K562 (cell line): ENCODE measurements around the gene PLXNA2. TPM values are rescaled to one million over a fixed set of nuclear protein-coding genes. Genes with fewer than 3 reads are reported as not detected.

Source experiments
- ATAC-seq: fragments of 200-7000 bp; cut with Tn5 transposase; 3 replicates; pipeline ENCODE4 v1.9.1; 2020; ENCODE audit warnings: moderate library complexity
- BruUV-seq: library from RNA; stranded (reverse); fragments of 400-500 nt; replicated peaks from 2 replicates; lab custom pipeline; 2021; lab: Mats Ljungman, UMichigan
- CTCF ChIA-PET: fragments of 300-600 bp; formaldehyde crosslinking; extraction: SDS; loops from one replicate; lab custom pipeline; 2021; ENCODE audit warnings: low intra/inter-chr PET ratio; lab: Yijun Ruan, JAX
- POLR2A ChIA-PET: fragments of 300-600, 350-650 bp; sonication (Branson Sonifier 250); formaldehyde crosslinking; extraction: SDS; loops from one replicate; lab custom pipeline; 2021; ENCODE audit warnings: antibody characterized with exemption, inconsistent platforms; lab: Yijun Ruan, JAX
- DNase-seq, 4 experiments: peaks; one replicate each; pipeline versions ENCODE4 v3.0.0 to v3.0.0-alpha.2; 2011 to 2018; ENCODE audit warnings: low spot score in 3 of 4, mixed read lengths in 3 of 4; ENCODE audit errors: extremely low read depth in 1 of 4
- FAIRE-seq: peaks from 2 replicates; lab custom pipeline; 2011; peaks lifted over from hg19 to GRCh38; lab: Jason Lieb, UNC
- H2AFZ ChIP-seq: 2 replicates; pipeline ENCODE4 v1.6.0; 2011; ENCODE audit warnings: low read depth, low read length, control low read depth, inconsistent platforms
- H3K27ac ChIP-seq: fragments of 200-600 bp; 3 replicates; pipeline ENCODE4 v1.8.0; 2011; ENCODE audit warnings: low read depth, mild to moderate bottlenecking, control low read depth, inconsistent platforms, low read length, moderate library complexity, mixed read lengths; ENCODE audit errors: extremely low read depth
- H3K27me3 ChIP-seq, 2 experiments: fragments of 300-600 bp in 1 of 2; 2 replicates in 1 of 2; 3 replicates in 1 of 2; pipeline versions ENCODE4 v1.6.0 to v1.8.0; 2011; ENCODE audit warnings: inconsistent platforms in 2 of 2, low read length in 2 of 2, mild to moderate bottlenecking in 1 of 2, mixed read lengths in 1 of 2, moderate library complexity in 1 of 2; ENCODE audit not compliant: control insufficient read depth in 2 of 2, insufficient read depth in 2 of 2
- H3K36me3 ChIP-seq: fragments of 300-600 bp; 3 replicates; pipeline ENCODE4 v1.8.0; 2011; ENCODE audit warnings: mild to moderate bottlenecking, low read length, inconsistent platforms; ENCODE audit not compliant: control insufficient read depth, insufficient read depth
- H3K4me1 ChIP-seq, 2 experiments: fragments of 200-600 bp in 1 of 2; replicated peaks in 1 of 2; 2 replicates in 1 of 2; 3 replicates in 1 of 2; pipeline versions ENCODE4 v1.5.1 to v1.8.0; 2011; ENCODE audit warnings: inconsistent platforms in 2 of 2, low read length in 2 of 2, mild to moderate bottlenecking in 1 of 2, mixed read lengths in 1 of 2, moderate library complexity in 1 of 2; ENCODE audit not compliant: control insufficient read depth in 2 of 2, insufficient read depth in 2 of 2
- H3K4me2 ChIP-seq: 2 replicates; pipeline ENCODE4 v1.6.1; 2011; ENCODE audit warnings: low read length, control low read depth, inconsistent platforms, mixed read lengths; ENCODE audit not compliant: insufficient read depth
- H3K4me3 ChIP-seq: fragments of 200-600 bp; sonication (generic), shearing (Covaris generic); 2 replicates; pipeline ENCODE4 v1.5.1; 2016; ENCODE audit warnings: control low read depth, inconsistent platforms
- H3K79me2 ChIP-seq: fragments of 200-600 bp; 3 replicates; pipeline ENCODE4 v1.8.0; 2011; ENCODE audit warnings: low read length, inconsistent platforms; ENCODE audit not compliant: control insufficient read depth, insufficient read depth
- H3K9ac ChIP-seq, 2 experiments: 2 replicates each; pipeline versions ENCODE4 v1.6.0 to v1.6.1; 2011; ENCODE audit warnings: low read depth in 2 of 2, low read length in 2 of 2, control low read depth in 1 of 2, inconsistent platforms in 1 of 2, mild to moderate bottlenecking in 1 of 2, mixed read lengths in 1 of 2; ENCODE audit not compliant: insufficient read depth in 1 of 2
- H3K9me1 ChIP-seq: one replicate; pipeline ENCODE4 v1.6.0; 2011; ENCODE audit warnings: inconsistent platforms, mild to moderate bottlenecking, low read length, moderate library complexity; ENCODE audit not compliant: control insufficient read depth, insufficient read depth
- H3K9me3 ChIP-seq: replicated peaks from 2 replicates; pipeline ENCODE4 v1.5.1; 2011; ENCODE audit warnings: low read depth, low read length, inconsistent platforms; ENCODE audit not compliant: control insufficient read depth, insufficient read depth
- H4K20me1 ChIP-seq: replicated peaks from 2 replicates; pipeline ENCODE4 v1.6.1; 2011; ENCODE audit warnings: low read length, inconsistent platforms, mixed read lengths; ENCODE audit not compliant: control insufficient read depth, insufficient read depth
- SRSF1 ChIP-seq: fragments of 200-400 bp; formaldehyde crosslinking; IDR thresholded peaks from 2 replicates; pipeline ENCODE4 v1.6.1; 2017; ENCODE audit warnings: mild to moderate bottlenecking, low read depth, low read length, moderate library complexity
- TFE3 ChIP-seq: fragments of 450-650 bp; formaldehyde crosslinking; IDR thresholded peaks from 2 replicates; pipeline ENCODE4 v1.4.0; 2020; ENCODE audit warnings: mild to moderate bottlenecking, mixed read lengths
- WGBS: fragments of 100-300 bp; shearing (Covaris generic); methylation state at CpG from one replicate; pipeline ENCODE4 v1.1.6; 2016; ENCODE audit warnings: low coverage, mixed read lengths; ENCODE audit not compliant: insufficient coverage; ENCODE audit errors: missing lambda C conversion rate; 5-methylcytosine and 5-hydroxymethylcytosine counted together
- in situ Hi-C: fragments of 300-500 bp; cut with MboI; formaldehyde crosslinking; loops from 4 replicates; pipeline ENCODE4 v1.15.0; 2018; ENCODE audit warnings: inconsistent platforms, mixed read lengths
- intact Hi-C: fragments of 100-400 bp; cut with micrococcal nuclease; formaldehyde crosslinking; loops from 2 replicates; pipeline ENCODE4 v1.14.2; 2022
- polyA plus RNA-seq, 8 experiments: library from polyadenylated mRNA; depleted of rRNA in 4 of 8; stranded (reverse) in 5 of 8; unstranded in 3 of 8; fragments of >200 nt; fragmentation: Nextera tagmentation in 2 of 8; fragmentation: Illumina TruSeq in 1 of 8; extraction: Ambion mirVana in 2 of 8; extraction: Trizol in 1 of 8; gene quantifications; 2 replicates each; pipeline versions ENCODE4 v1.2.1 to v1.2.3, GENCODE V29; 2011 to 2014; ENCODE audit warnings: inconsistent platforms in 1 of 8, missing spikeins in 1 of 8
- total RNA-seq, 7 experiments: library from RNA; depleted of rRNA in 6 of 7; stranded (reverse); fragments of >200 nt in 6 of 7; fragmentation: Illumina TruSeq in 2 of 7; extraction: Trizol in 2 of 7; gene quantifications; 2 replicates each; pipeline versions ENCODE4 v1.2.1 to v1.2.3, GENCODE V29; 2011 to 2021; ENCODE audit warnings: low replicate concordance in 1 of 7

PLXNA2 gene
- total and polyA plus RNA-seq, 9 of the 15 experiments (the other 6 are each of a cell fraction or from before 2014, with no cell fraction given), result 0.01 to 1.3 (median 0.32) TPM

GRCh38 chr1:208085655-208086515, 158.3 kb downstream of the PLXNA2 start:
- in situ Hi-C loops, result no loop called here
- no TSS peak for BruUV-seq
- Histone ChIP-seq H2AFZ (no peak overlapping the region), H3K27me3 (peaks cover 47 to 70% of the 10 kb centered on the region in 2 experiments), H3K4me1 (no peaks in the 10 kb centered on the region), H3K79me2 (no peaks in the 10 kb centered on the region)
- no peak for FAIRE-seq
- CTCF ChIA-PET, result no interaction called here
- TF ChIP-seq SRSF1 (no peak), TFE3 (CRISPR knock-in tag) (peak; percentile 65)
- TF ChIP-seq, all 486 proteins: peak for 1
- no peaks in the 10 kb centered on the region for H3K9me1 ChIP-seq
- H3K9ac ChIP-seq, result no peak overlapping the region
- WGBS, result under 1% methylated on average over 6 of the region's 6 CpGs
- no peak overlapping the region for H3K27ac ChIP-seq
- no peak overlapping the region for H3K4me3 ChIP-seq
- intact Hi-C loops, result no loop called here
- peaks cover 4% of the 10 kb centered on the region; the same call in 1 of the 2 replicates for H4K20me1 ChIP-seq
- POLR2A ChIA-PET, result interaction anchor here (1.5 kb wide), 1 partner anchor 15 kb away, joined by 4 read pairs; no protein-coding TSS in a partner anchor
- H3K4me2 ChIP-seq, result no peak overlapping the region
- no peaks in the 10 kb centered on the region for H3K9me3 ChIP-seq
- DNase-seq, result no peak
- H3K36me3 ChIP-seq, result no peaks in the 10 kb centered on the region
- ATAC-seq, result no peak
